ENCODE measurements around the gene C6orf132.
"Not testable (repeated sequence)": the region's sequence is repeated elsewhere in the genome, so short reads cannot be mapped to it uniquely, and the experiment has no call there.

Gene C6orf132

GRCh38 chr6:42171813-42172581 is 29.6 kb upstream of the C6orf132 start:
- no peaks in the 10 kb centered on the region for H3K79me2 ChIP-seq (ENCODE audit: insufficient read depth, low read length)
- no peak overlapping the region for H3K9ac ChIP-seq (ENCODE audit: low read depth, low read length, poor library complexity, severe bottlenecking)
- no peaks in the 10 kb centered on the region for H3K27me3 ChIP-seq (ENCODE audit: insufficient read depth, low read length, poor library complexity, severe bottlenecking)
- H3K9me2 ChIP-seq (replicated peaks; ENCODE audit: low read depth, low read length): no peaks in the 10 kb centered on the region
- H3K4me3 ChIP-seq (ENCODE audit: low read length, poor library complexity, severe bottlenecking): no peak overlapping the region
- no peaks in the 10 kb centered on the region for H3K4me1 ChIP-seq (ENCODE audit: insufficient read depth, low read length, poor library complexity, severe bottlenecking)
- H3K9me3 ChIP-seq (ENCODE audit: insufficient read depth, low read depth, low read length): no peaks in the 10 kb centered on the region
- H3K4me2 ChIP-seq (ENCODE audit: low read depth, low read length, poor library complexity, severe bottlenecking): no peak overlapping the region
- TF ChIP-seq EZH2phosphoT487 (IDR thresholded peaks at IDR 0.05; ENCODE audit: borderline replicate concordance): no peak
- no peak for TF ChIP-seq CTCF (conservative IDR thresholded peaks at IDR 0.05; ENCODE audit: low read length)
- no peaks in the 10 kb centered on the region for H4K20me1 ChIP-seq (ENCODE audit: insufficient read depth, low read length, poor library complexity, severe bottlenecking)
- H3K36me3 ChIP-seq (ENCODE audit: insufficient read depth, low read length): no peaks in the 10 kb centered on the region
- no peak overlapping the region for H2AFZ ChIP-seq (ENCODE audit: low read length)
- no peaks in the 10 kb centered on the region for H3F3A ChIP-seq (ENCODE audit: low read depth)

DNA sequence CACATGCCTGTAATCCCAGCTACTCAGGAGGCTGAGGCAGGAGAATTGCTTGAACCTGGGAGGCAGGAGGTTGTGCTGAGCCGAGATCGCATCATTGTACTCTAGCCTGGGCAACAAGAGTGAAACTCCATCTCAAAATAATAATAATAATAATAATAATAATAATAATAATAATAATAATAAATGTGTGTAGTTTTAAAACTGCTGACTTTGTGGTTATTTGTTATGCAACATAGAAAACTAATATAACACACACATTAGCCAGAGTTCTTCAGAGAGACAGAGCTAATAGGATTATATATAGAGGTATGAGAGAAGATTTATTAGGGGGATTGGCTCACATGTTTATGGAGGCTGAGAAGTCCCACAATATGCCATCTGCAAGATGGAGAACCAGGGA is 27.4 kb upstream of the C6orf132 start:
- H3K9me3 ChIP-seq (ENCODE audit: insufficient read depth, low read depth, low read length); H3K4me1 ChIP-seq (ENCODE audit: insufficient read depth, low read length, poor library complexity, severe bottlenecking); H4K20me1 ChIP-seq (ENCODE audit: insufficient read depth, low read length, poor library complexity, severe bottlenecking); H3K79me2 ChIP-seq (ENCODE audit: insufficient read depth, low read length); H3K9ac ChIP-seq (ENCODE audit: low read depth, low read length, poor library complexity, severe bottlenecking); H3K9me2 ChIP-seq (replicated peaks; ENCODE audit: low read depth, low read length); H3K27me3 ChIP-seq (ENCODE audit: insufficient read depth, low read length, poor library complexity, severe bottlenecking); H2AFZ ChIP-seq (ENCODE audit: low read length); H3F3A ChIP-seq (ENCODE audit: low read depth); H3K4me2 ChIP-seq (ENCODE audit: low read depth, low read length, poor library complexity, severe bottlenecking); H3K4me3 ChIP-seq (ENCODE audit: low read length, poor library complexity, severe bottlenecking); H3K36me3 ChIP-seq (ENCODE audit: insufficient read depth, low read length): not testable (repeated sequence)

- Histone ChIP-seq H3K27me3 (ENCODE audit: insufficient read depth, low read length, poor library complexity, severe bottlenecking) (no peaks in the 10 kb centered on the region), H3K79me2 (ENCODE audit: insufficient read depth, low read length) (no peaks in the 10 kb centered on the region), H3K9me2 (replicated peaks; ENCODE audit: low read depth, low read length) (no peaks in the 10 kb centered on the region), H4K20me1 (ENCODE audit: insufficient read depth, low read length, poor library complexity, severe bottlenecking) (no peaks in the 10 kb centered on the region), H3K4me2 (ENCODE audit: low read depth, low read length, poor library complexity, severe bottlenecking) (no peak overlapping the region), H3K4me1 (ENCODE audit: insufficient read depth, low read length, poor library complexity, severe bottlenecking) (no peaks in the 10 kb centered on the region), H3K4me3 (ENCODE audit: low read length, poor library complexity, severe bottlenecking) (no peak overlapping the region), H3F3A (ENCODE audit: low read depth) (no peaks in the 10 kb centered on the region), H3K36me3 (ENCODE audit: insufficient read depth, low read length) (no peaks in the 10 kb centered on the region), H3K9me3 (ENCODE audit: insufficient read depth, low read depth, low read length) (no peaks in the 10 kb centered on the region), H2AFZ (ENCODE audit: low read length) (no peak overlapping the region), H3K9ac (ENCODE audit: low read depth, low read length, poor library complexity, severe bottlenecking) (no peak overlapping the region)
- TF ChIP-seq EZH2phosphoT487 (IDR thresholded peaks at IDR 0.05; ENCODE audit: borderline replicate concordance): no peak
Measured at GRCh38 chr6:42168650-42169049, 26.2 kb upstream of the C6orf132 start.

DNA sequence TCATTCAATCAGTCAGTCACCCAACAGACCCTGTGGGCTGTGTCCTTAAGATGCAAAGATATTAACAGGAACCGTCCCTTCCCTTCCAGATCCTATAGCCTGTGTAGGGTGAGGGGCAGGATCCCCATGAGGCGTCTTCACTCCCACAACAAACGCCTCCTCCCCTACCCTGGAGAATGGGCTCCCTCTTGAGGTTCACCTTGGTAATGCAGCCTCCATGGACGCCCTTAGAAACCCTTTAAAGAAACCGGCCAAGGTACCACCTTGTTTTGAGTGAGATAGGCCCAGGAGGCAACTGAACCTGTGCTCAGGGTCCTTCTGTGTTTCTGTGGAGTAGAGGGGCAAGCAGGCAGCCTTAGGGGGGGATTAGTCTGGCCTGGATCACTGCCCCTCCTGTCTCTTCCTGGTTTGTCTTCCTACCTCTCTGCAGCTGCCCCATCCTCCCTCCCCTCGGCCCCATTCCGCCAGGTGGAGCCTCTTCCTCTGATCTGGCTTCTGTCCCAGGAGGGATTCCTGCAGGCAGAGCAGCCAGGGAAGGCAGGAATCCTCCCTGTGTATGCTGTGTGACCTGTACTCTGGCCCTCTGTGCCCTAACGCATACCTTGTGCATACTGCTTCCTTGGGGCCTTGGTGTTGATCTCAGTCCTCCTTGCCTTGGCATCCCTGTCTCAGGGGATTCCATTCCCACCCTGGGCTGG is 24.2 kb upstream of the C6orf132 start:
- Histone ChIP-seq H3K9me2 (replicated peaks; ENCODE audit: low read depth, low read length) (no peaks in the 10 kb centered on the region), H3K4me3 (ENCODE audit: low read length, poor library complexity, severe bottlenecking) (no peak overlapping the region), H3K4me1 (ENCODE audit: insufficient read depth, low read length, poor library complexity, severe bottlenecking) (no peaks in the 10 kb centered on the region), H3F3A (ENCODE audit: low read depth) (no peaks in the 10 kb centered on the region), H3K79me2 (ENCODE audit: insufficient read depth, low read length) (no peaks in the 10 kb centered on the region), H2AFZ (ENCODE audit: low read length) (peak overlapping the region; percentile 76), H4K20me1 (ENCODE audit: insufficient read depth, low read length, poor library complexity, severe bottlenecking) (no peaks in the 10 kb centered on the region), H3K9me3 (ENCODE audit: insufficient read depth, low read depth, low read length) (no peaks in the 10 kb centered on the region), H3K4me2 (ENCODE audit: low read depth, low read length, poor library complexity, severe bottlenecking) (no peak overlapping the region), H3K27me3 (ENCODE audit: insufficient read depth, low read length, poor library complexity, severe bottlenecking) (no peaks in the 10 kb centered on the region), H3K36me3 (ENCODE audit: insufficient read depth, low read length) (no peaks in the 10 kb centered on the region), H3K9ac (ENCODE audit: low read depth, low read length, poor library complexity, severe bottlenecking) (no peak overlapping the region)
- TF ChIP-seq EZH2phosphoT487 (IDR thresholded peaks at IDR 0.05; ENCODE audit: borderline replicate concordance) (no peak), CTCF (conservative IDR thresholded peaks at IDR 0.05; ENCODE audit: low read length) (peak; percentile 91)

All from Loucy (cell line).